Heart right ventricle (tissue), 16 donors: ENCODE data around the gene AZU1. TPM values are rescaled to one million over a fixed set of nuclear protein-coding genes. Genes with fewer than 3 reads are reported as not detected.

Source experiments
- ATAC-seq, 8 donors: fragments of 200-7000 bp; cut with Tn5 transposase; one replicate each; pipeline ENCODE4 v1.9.1; 2020; ENCODE audit warnings: mild to moderate bottlenecking in 8 of 8, moderate library complexity in 8 of 8, moderate number of reproducible peaks in 1 of 8
- DNase-seq, 2 donors: peaks; one replicate each; pipeline ENCODE4 v3.0.0-alpha.2; 2020
- H3K27ac ChIP-seq, 10 donors: fragments of 200-600 bp; sonication (generic) in 2 of 10; one replicate each; pipeline versions ENCODE4 v1.5.0 to v1.8.0; 2020 to 2022; ENCODE audit warnings: mild to moderate bottlenecking in 3 of 10
- H3K27me3 ChIP-seq, 7 donors: fragments of 200-600 bp; one replicate each; pipeline ENCODE4 v1.8.0; 2021 to 2022; ENCODE audit warnings: mild to moderate bottlenecking in 2 of 7
- H3K36me3 ChIP-seq, 9 donors: fragments of 200-600 bp; sonication (generic) in 1 of 9; one replicate each; pipeline versions ENCODE4 v1.5.0 to v1.8.0; 2020 to 2022; ENCODE audit warnings: mild to moderate bottlenecking in 2 of 9
- H3K4me1 ChIP-seq, 9 donors: fragments of 200-600 bp; sonication (generic) in 1 of 9; one replicate each; pipeline versions ENCODE4 v1.5.0 to v1.8.0; 2020 to 2022; ENCODE audit warnings: mild to moderate bottlenecking in 4 of 9
- H3K4me3 ChIP-seq, 10 donors: fragments of 200-600 bp; sonication (generic) in 2 of 10; one replicate each; pipeline versions ENCODE4 v1.5.0 to v1.8.0; 2020 to 2022; ENCODE audit warnings: mild to moderate bottlenecking in 7 of 10, moderate library complexity in 2 of 10
- H3K9me3 ChIP-seq, 11 donors: fragments of 200-600 bp in 10 of 11; sonication (generic) in 2 of 11; one replicate each; pipeline versions ENCODE4 v1.5.0 to v1.8.0; 2013 to 2022; ENCODE audit warnings: mild to moderate bottlenecking in 2 of 11, control low read depth in 1 of 11, moderate library complexity in 1 of 11
- WGBS, 2 donors: extraction: QIAGEN DNeasy Blood & Tissue Kit; methylation state at CpG; one replicate each; pipeline ENCODE4 v1.1.7; 2013; ENCODE audit warnings: inconsistent platforms in 1 of 2; 5-methylcytosine and 5-hydroxymethylcytosine counted together
- intact Hi-C, 10 donors: fragments of 100-400 bp; cut with DNase I; formaldehyde crosslinking; loops; one replicate each; pipeline versions ENCODE4 v1.11.1 to v1.14.2; 2022
- polyA plus RNA-seq, 2 donors: library from polyadenylated mRNA; stranded (reverse); fragments of 200-250 nt; gene quantifications; one replicate each; pipeline ENCODE4 v1.2.3, GENCODE V29; 2013
- total RNA-seq, 10 donors: library from RNA; stranded (reverse); fragmentation: NEBNext Ultra II Directional in 3 of 10; extraction: Animal tissue kit (Norgen Biotek cat#: 25700) in 3 of 10; gene quantifications; one replicate each; pipeline versions ENCODE4 v1.2.1 to v1.2.4, GENCODE V29; 2021 to 2023
- TF ChIP-seq, protein P1 (sequence below), 9 donors: fragments of 200-600 bp; sonication (generic) in 2 of 9; IDR thresholded peaks; one replicate each; pipeline versions ENCODE4 v1.5.0 to v1.8.0; 2021 to 2022; ENCODE audit warnings: antibody characterized with exemption in 9 of 9, mild to moderate bottlenecking in 5 of 9, moderate library complexity in 1 of 9
- donor health status: Arrhythmogenic right ventricular cardiomyopathy.
- donor health status: ischemic (EF 13 %, LVEDD 7.1; RV severe dilation, severe dysfunction).
- donor health status: healthy with polysubstance abuse.
- donor health status: DM: no; HTN: yes; CAD: no.
- donor health status: DM: no; HTN: no; CAD: no.
- donor health status: ischemic (EF 25% LVEDD 6.9; RV normal size, moderate dysfunction).
- donor health status: ischemic (EF 25% LVEDD 5.7; RV mildly dilated, moderate dysfunction).
- donor health status: healthy.
- donor health status: DM: yes; HTN: yes; CAD: no.
- donor health status: Ischemic cardiomyopathy.
- donor health status: ischemic (EF 35%, LVEDD 5.7; RV mildly dilated, moderate dysfunction).
- donor health status: nonischemic (EF 11% LVEDD 7.7; RV severe dilation, severe dysfunction).
- donor health status: DM: yes; HTN: yes; CAD: no.
- donor health status: PGD.
- donor health status: ischemic (EF 29% LVEDD 5.4; RV normal size, mild dysfunction).
- donor health status: nonischemic (EF 23%, LVEDD 6.1; RV moderate dilation, normal function).

AZU1 gene
- total and polyA plus RNA-seq, 12 donors = 0.06 to 1.7 TPM; not detected in 10

DNA sequence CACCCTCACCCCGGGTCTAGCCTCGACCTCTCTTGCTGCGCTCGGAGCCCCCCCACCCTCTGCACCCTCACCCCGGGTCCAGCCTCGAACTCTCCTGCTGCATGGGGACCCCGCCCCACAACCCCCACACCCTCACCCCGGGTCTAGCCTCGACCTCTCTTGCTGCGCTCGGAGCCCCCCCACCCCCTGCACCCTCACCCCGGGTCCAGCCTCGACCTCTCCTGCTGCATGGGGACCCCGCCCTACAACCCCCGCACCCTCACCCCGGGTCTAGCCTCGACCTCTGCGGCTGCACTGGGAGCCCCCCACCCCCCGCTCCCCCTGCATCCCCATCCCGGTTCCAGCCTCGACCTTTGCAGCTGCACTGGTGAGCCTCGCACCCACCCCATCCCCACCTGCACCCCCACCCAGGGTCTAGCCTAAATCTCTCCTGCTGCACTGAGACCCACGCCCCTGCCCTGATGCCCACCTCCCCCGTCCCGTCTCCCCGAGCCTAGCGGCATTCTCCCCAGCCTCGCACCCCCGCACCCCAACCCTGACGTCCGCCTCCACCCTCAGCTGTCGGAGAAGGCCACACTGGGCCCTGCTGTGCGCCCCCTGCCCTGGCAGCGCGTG is 33.6 kb downstream of the AZU1 start:
- H3K4me3 ChIP-seq = peak overlapping the region in 6 of 10 donors; percentile 34 to 57 (median 50)
- 64 to 68% methylated on average over 33 to 34 of the region's 35 CpGs for WGBS, 2 donors
- intact Hi-C loops = loop anchor here in 6 of 10 donors (5.0 to 10.0 kb wide), 6 partner anchors 56 to 124 kb away; partner anchors contain the start of genes KISS1R (in 4 of the 6) and WDR18 (in 3 of the 6)
- H3K4me1 ChIP-seq = peaks cover 0 to 46% (median 10%) of the 10 kb centered on the region in 9 donors
- TF ChIP-seq, protein P1, sequence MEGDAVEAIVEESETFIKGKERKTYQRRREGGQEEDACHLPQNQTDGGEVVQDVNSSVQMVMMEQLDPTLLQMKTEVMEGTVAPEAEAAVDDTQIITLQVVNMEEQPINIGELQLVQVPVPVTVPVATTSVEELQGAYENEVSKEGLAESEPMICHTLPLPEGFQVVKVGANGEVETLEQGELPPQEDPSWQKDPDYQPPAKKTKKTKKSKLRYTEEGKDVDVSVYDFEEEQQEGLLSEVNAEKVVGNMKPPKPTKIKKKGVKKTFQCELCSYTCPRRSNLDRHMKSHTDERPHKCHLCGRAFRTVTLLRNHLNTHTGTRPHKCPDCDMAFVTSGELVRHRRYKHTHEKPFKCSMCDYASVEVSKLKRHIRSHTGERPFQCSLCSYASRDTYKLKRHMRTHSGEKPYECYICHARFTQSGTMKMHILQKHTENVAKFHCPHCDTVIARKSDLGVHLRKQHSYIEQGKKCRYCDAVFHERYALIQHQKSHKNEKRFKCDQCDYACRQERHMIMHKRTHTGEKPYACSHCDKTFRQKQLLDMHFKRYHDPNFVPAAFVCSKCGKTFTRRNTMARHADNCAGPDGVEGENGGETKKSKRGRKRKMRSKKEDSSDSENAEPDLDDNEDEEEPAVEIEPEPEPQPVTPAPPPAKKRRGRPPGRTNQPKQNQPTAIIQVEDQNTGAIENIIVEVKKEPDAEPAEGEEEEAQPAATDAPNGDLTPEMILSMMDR (IDR thresholded peaks at IDR 0.05) = no peak
- no peak for DNase-seq
- H3K27ac ChIP-seq = no peak overlapping the region
- peaks cover 0 to 47% (median 36%) of the 10 kb centered on the region in 7 donors for H3K27me3 ChIP-seq
- no peaks in the 10 kb centered on the region for H3K9me3 ChIP-seq
- no peak for ATAC-seq
- no peaks in the 10 kb centered on the region for H3K36me3 ChIP-seq

DNA sequence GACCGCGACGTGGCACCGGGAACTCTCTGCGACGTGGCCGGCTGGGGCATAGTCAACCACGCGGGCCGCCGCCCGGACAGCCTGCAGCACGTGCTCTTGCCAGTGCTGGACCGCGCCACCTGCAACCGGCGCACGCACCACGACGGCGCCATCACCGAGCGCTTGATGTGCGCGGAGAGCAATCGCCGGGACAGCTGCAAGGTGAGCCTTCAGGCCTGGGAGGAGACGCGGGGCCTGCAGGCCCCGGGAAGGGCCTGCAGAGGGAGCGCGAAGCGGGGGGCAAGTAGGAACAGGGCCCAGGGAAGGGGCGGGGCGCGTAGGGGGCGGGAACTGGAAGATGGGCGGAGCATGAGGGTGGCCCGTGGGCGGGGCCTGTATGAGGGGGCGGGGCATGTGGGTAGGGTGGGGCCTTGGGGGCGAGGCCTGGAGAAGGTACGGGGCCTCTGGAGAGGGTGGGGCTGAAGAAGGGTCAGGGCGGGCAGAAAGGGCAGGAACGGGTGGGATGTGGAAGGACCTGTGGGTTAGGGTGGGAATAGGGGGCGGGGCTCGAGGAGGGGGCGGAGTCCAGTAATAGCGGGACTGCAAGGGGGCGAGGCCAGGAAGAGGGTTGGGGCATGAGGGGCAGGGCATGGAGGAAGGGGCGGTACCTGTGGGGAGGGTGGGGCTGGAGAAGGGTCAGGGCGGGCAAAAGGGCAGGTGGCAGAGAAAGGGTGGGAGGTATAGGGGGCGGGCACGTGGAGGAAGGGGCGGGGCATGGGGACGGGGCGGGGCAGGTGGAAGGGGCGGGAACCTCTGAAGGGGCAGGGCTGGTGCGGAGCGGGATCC is 34.3 kb downstream of the AZU1 start:
- Histone ChIP-seq H3K27ac (no peak overlapping the region), H3K4me3 (peak overlapping the region in 1 of 10 donors; percentile 42), H3K36me3 (no peaks in the 10 kb centered on the region), H3K27me3 (peaks cover 0 to 47% (median 35%) of the 10 kb centered on the region in 7 donors), H3K4me1 (peaks cover 0 to 46% (median 10%) of the 10 kb centered on the region in 9 donors), H3K9me3 (no peaks in the 10 kb centered on the region)
- ATAC-seq (peak in 2 of 8 donors; percentile 4 to 19), DNase-seq (peak in 1 of 2 donors; percentile 60)
- TF ChIP-seq, protein P1 (IDR thresholded peaks at IDR 0.05) = no peak
- intact Hi-C loops = loop anchor here in 8 of 10 donors (2.0 to 10.0 kb wide), 8 partner anchors 51 to 123 kb away; partner anchors contain the start of genes KISS1R (in 4 of the 8), WDR18 (in 3 of the 8) and R3HDM4 (in 1 of the 8)
- 19 to 26% methylated on average over 54 to 60 of the region's 60 CpGs for WGBS, 2 donors

GRCh38 chr19:862581-863314 is 35.1 kb downstream of the AZU1 start:
- ATAC-seq = peak in 4 of 8 donors; percentile 2 to 32 (median 9)
- WGBS, 2 donors = 19% methylated on average over 43 to 48 of the region's 48 CpGs
- Histone ChIP-seq H3K27ac (peak overlapping the region in 1 of 10 donors; percentile 85), H3K4me1 (peaks cover 0 to 46% (median 10%) of the 10 kb centered on the region in 9 donors), H3K4me3 (peak overlapping the region in 2 of 10 donors; percentile 11 to 42), H3K36me3 (peaks cover 0 to 5% (median under 1%) of the 10 kb centered on the region in 9 donors), H3K9me3 (no peaks in the 10 kb centered on the region), H3K27me3 (peaks cover 0 to 47% (median 32%) of the 10 kb centered on the region in 7 donors)
- TF ChIP-seq, protein P1 (IDR thresholded peaks at IDR 0.05) = no peak
- DNase-seq = peak in 1 of 2 donors; percentile 70
- intact Hi-C loops = loop anchor here in 8 of 10 donors (2.0 to 10.0 kb wide), 8 partner anchors 50 to 122 kb away; partner anchors contain the start of genes KISS1R (in 4 of the 8), WDR18 (in 3 of the 8) and R3HDM4 (in 1 of the 8)
